AG10803 (cell line): Measurements from ENCODE around the gene FER1L5.
"Not testable (repeated sequence)": the region's sequence is repeated elsewhere in the genome, so short reads cannot be mapped to it uniquely, and the experiment has no call there.

ENCODE experiments used
- DNase-seq: peaks from one replicate; pipeline ENCODE4 v3.0.0; 2010; ENCODE audit warnings: low read depth
- H3K4me3 ChIP-seq: 2 replicates; pipeline ENCODE4 v1.5.1; 2011; ENCODE audit warnings: mild to moderate bottlenecking, low read length, control low read depth
- TF ChIP-seq, protein P1 (sequence below): conservative IDR thresholded peaks from 2 replicates; pipeline ENCODE4 v1.5.1; 2011; ENCODE audit warnings: mild to moderate bottlenecking, low read length, control low read depth, inconsistent platforms

The FER1L5 gene

DNA sequence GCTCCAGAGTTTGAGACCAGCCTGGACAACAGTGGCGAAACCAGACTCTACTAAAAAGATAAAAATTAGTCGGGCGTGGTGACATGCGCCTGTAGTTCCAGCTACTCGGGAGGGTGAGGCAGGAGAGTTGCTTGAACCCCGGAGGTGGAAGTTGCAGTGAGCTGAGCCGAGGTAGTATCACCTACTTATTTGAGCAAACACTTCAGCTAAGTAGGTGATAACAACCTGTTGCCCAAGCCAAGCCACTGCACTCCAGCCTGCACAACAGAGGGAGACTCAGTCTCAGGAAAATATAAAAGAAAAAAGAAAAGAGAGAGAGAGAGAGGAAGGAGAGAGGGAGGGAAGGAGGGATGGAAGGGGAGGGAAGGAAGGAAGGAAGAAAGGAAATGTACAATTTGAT, 21.3 kb downstream of the FER1L5 start:
- DNase-seq, result no peak
- H3K4me3 ChIP-seq, result no peak overlapping the region
- TF ChIP-seq, protein P1, sequence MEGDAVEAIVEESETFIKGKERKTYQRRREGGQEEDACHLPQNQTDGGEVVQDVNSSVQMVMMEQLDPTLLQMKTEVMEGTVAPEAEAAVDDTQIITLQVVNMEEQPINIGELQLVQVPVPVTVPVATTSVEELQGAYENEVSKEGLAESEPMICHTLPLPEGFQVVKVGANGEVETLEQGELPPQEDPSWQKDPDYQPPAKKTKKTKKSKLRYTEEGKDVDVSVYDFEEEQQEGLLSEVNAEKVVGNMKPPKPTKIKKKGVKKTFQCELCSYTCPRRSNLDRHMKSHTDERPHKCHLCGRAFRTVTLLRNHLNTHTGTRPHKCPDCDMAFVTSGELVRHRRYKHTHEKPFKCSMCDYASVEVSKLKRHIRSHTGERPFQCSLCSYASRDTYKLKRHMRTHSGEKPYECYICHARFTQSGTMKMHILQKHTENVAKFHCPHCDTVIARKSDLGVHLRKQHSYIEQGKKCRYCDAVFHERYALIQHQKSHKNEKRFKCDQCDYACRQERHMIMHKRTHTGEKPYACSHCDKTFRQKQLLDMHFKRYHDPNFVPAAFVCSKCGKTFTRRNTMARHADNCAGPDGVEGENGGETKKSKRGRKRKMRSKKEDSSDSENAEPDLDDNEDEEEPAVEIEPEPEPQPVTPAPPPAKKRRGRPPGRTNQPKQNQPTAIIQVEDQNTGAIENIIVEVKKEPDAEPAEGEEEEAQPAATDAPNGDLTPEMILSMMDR, result no peak

DNA sequence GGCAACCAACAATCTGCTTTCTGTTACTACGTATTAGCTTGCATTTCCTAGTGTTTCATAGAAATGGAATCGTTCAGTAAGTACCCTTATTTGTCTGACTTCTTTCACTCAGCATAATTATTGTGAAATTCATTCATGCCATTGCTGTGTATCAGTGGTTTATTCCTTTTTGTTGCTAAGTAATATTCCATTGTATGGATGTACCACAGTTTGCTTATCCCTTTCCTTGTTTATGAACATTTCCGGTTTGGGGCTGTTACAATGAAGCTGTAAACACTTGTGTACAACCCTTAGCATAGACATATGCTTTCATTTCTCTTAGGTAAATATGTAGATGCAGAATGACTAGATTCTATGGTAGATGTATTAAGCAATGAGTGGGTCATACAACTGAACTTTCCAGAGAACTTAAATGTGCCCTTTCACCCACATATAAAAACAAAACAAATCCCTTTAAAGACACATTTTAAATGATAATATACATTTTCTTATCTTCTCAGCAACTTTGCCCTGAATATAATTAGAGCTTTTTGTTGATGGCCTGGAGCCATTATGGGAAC, 21.9 kb downstream of the FER1L5 start:
- no peak overlapping the region for H3K4me3 ChIP-seq
- TF ChIP-seq, protein P1, result no peak
- no peak for DNase-seq

GRCh38 chr2:96665083-96665569, 22.6 kb downstream of the FER1L5 start:
- TF ChIP-seq, protein P1, result no peak
- no peak overlapping the region for H3K4me3 ChIP-seq
- peak; percentile 99 for DNase-seq

GRCh38 chr2:96665717-96666116, 23.2 kb downstream of the FER1L5 start:
- DNase-seq, H3K4me3 ChIP-seq: not testable (repeated sequence)

DNA sequence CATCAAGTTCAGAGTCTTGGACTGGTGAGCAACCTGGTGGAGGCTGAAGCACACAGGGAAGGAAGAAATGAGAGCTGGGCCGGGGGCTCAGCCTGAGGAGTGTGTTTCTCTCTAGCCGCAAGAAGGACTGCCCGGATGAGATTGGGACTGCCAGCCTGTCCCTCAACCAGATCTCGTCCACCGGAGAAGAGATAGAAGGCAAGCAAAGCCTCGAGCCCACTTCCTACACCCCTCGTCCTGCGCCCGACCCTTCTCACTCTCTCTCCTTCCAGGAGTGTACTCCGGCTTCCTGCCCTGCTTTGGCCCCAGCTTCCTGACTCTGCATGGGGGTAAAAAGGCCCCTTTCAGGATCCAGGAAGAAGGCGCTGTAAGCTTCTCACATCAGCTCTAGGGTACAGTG, 26.2 kb downstream of the FER1L5 start:
- no peak overlapping the region for H3K4me3 ChIP-seq
- no peak for DNase-seq
- TF ChIP-seq, protein P1, result no peak

DNA sequence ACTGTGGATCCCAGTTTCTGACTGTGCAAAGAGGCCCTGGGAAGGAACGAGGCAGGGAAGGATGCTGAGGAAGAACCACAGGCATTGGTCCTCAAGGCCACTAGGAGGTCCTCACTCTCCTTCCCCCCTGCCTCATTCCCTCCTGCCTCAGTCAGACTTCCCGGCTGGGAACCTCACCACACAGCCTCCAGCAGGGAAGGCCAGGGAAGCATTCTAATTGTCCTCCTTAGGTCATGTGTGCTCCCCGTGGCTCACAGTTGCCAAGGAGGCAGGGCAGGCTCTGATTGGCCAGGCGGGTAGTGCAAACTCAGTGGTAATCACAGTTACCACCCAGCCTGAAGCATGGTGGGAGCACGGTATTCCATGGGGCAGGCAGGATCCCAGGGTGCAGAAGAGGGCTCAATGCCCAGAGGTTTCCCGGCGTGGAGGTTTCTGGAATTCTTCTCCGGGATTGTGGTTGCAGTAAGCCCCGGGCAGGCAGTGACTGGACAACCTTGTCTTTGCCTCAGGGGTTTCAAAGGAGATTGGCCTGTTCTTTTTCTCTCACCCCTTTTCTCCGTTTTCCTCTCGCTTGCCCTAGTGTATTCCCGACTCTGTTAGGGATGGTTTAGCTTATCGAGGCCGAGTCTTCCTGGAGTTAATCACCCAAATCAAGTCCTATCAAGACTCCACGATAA, 27.1 kb downstream of the FER1L5 start:
- H3K4me3 ChIP-seq, result no peak overlapping the region

GRCh38 chr2:96679848-96680247, 37.3 kb downstream of the FER1L5 start:
- H3K4me3 ChIP-seq, result no peak overlapping the region
- TF ChIP-seq, protein P1, result no peak
- no peak for DNase-seq

More for the DNA sequence above, 27.1 kb downstream of the FER1L5 start:
- no peak for DNase-seq
- TF ChIP-seq, protein P1, result no peak
